Amniotic epithelial cell (primary cell): ENCODE results near the gene FLNB.
A peak's percentile ranks its signal among the peaks of the same experiment; 100 is the strongest.

Source experiments
- DNase-seq: peaks from one replicate; pipeline ENCODE4 v3.0.0-alpha.2; 2010; ENCODE audit warnings: low read depth

The FLNB gene

GRCh38 chr3:58106061-58106460 lies 97.8 kb downstream of the FLNB start:
- no peak for DNase-seq

DNA sequence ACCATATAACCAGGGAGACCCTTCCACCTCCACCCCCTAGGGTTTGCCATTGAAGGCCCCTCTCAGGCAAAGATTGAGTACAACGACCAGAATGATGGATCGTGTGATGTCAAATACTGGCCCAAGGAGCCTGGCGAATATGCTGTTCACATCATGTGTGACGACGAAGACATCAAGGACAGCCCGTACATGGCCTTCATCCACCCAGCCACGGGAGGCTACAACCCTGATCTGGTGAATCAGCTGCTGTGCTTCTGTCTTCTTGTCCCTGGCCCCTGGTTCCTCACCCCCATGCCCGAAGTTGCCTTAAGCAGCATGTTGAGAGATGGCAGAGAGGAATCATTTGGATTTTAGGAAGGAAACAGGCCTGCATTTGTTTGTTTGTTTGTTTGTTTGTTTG lies 98.4 kb downstream of the FLNB start:
- DNase-seq = no peak

DNA sequence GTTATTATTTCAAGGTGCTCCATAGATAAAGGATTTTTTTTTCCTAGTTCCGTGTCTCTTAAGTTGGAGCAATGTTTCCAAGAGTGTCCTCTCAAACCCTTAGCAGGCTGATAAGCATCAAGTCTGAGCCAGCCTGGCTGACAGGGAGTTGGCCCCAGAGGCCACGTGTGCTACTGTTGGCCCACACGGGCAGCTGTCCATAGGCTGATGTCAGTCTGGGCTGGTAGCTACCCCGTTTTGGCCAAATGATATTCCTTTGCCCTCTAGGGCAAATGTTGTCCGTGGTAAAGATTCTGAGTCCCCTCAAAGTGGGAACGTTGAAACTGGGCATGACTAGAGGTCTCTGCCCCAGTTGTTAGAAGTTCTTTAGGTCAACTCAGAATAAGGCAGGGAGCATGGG lies 99.4 kb downstream of the FLNB start:
- no peak for DNase-seq

DNA sequence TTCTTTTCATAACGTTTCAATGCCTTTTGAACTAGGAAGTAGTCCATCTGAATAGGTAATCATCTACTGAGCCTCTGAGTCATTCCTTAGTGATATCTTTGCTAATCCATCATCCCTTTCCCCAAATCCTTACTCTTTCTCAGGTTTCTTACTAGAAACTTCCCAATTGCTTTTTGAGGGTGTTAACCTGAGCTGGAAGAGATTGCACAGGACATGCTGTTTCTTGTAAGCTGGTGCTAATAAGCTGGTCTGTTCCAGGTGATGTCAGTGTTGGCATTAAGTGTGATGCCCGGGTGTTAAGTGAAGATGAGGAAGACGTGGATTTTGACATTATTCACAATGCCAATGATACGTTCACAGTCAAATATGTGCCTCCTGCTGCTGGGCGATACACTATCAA lies 101.5 kb downstream of the FLNB start:
- DNase-seq = no peak

- DNase-seq = no peak
Measured at GRCh38 chr3:58111513-58112184, 103.4 kb downstream of the FLNB start.

DNA sequence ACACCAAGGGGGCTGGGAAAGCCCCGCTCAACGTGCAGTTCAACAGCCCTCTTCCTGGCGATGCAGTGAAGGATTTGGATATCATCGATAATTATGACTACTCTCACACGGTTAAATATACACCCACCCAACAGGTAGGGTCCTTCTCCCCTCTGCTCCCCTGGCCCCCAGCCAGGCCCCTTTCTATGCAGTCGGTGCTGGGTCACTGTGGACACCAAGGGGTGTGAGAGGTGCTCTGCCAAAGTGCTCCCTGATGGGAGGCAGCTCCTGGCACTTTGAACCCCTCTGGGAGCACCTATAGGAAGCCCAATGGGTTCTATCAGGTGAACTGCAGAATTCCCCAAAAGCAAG lies 103.9 kb downstream of the FLNB start:
- no peak for DNase-seq

DNA sequence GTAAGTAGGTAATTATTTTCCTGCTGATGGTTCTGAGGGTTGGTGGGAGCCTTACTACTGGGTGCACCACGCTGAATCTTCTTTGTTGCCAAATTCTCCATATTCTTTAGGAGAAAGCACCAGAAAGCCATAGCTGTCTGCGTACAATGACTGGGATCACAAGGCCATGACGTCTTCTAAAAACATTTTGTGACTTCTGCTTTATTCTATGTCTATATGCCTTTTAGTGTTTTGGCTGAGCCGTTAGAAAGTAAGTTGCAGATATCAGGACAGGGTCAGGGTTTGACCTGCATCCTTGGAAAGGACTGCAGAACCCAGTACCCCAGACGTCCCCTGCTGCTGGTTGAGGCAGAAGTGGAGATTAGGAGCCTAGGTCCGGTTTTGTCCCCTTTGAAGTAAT lies 107.0 kb downstream of the FLNB start:
- DNase-seq = no peak

DNA sequence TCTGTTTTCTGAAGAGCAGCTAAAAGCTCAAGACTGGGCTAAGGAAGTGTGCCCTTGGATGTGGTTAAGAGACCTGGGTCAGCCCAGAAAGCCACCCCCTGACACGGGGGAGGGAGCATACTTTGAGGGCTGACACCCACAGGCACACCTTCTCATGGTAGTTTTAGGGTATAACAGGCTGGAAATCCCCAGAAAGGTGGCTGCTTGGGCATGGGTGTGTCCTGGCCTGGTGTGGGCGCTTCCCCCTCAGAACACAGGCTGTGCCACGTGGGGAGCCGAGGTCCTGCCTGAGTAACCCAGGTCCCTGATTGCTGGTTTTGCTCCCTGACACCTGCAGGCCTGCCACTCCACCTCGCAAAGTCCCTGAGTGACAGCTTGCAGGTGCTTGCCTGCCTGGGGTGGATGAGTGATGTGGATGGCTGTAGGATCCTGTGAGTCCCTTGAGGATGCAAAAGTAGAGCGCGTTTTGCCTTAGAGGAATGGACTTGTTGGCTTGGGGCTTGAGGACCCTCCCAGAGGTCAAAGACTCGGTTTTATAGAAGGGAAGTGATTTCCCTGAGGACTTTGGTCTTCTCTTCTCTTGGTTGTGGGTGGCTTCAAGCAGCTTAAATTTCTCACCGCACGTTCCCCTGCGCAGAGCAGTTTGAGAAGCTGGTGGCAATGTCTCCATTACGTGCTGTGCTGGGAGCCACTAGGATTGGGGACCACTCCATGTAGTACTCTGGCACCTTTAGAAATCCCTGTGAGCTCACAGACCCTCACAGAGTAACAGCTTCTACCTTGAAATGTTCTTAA lies 108.1 kb downstream of the FLNB start:
- DNase-seq = no peak

DNA sequence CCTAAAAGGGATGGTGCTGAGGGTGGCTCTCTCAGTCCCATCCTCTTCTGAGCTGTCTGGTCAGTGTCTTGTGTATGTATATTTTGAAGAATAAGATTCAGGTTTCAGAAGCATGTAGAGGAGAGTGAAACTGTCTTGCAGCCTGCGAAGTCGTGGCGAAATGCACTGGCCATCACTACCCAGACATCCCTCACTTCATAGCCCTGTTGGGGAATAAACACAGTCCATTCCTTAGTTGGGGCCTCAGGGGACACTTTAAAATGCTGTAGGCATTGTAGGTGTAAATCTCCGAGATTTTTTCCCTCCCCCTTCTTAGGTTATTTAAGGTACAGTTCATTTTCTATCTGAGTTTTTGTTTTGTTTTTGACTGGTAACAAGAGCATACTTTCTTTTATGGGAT lies 108.8 kb downstream of the FLNB start:
- no peak for DNase-seq

DNA sequence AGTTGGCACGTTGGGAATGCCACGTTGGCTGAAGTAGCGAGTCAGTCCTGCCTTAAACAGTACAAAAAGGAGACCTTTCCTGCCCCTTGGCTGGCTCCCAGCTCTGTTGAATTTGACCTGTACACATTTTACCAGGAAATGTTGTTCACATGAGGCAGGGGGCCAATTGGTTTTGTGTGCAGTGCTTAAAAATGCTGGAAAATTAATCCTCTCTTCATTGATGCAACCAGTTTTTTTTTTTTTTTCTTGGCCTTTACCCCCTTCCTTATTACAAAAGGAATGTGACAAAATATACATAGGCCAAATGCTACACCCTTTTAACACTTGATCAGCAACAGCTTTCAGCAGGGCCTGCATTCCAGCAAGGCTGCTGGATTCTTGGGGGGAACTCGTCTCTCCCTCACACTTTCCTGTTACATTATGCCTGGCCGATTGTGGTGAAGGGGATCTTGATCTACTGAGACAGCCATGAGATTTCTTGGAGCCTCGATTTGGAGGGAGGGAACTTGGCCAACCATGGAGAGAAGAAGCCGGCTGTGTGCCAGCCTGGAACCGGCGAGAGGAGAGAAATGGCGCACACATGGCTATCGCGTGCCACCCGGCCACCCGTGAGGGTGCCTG lies 109.4 kb downstream of the FLNB start:
- DNase-seq = peak; percentile 20

GRCh38 chr3:58119186-58119585 lies 111.0 kb downstream of the FLNB start:
- DNase-seq = no peak

GRCh38 chr3:58120075-58120812 lies 112.0 kb downstream of the FLNB start:
- no peak for DNase-seq

DNA sequence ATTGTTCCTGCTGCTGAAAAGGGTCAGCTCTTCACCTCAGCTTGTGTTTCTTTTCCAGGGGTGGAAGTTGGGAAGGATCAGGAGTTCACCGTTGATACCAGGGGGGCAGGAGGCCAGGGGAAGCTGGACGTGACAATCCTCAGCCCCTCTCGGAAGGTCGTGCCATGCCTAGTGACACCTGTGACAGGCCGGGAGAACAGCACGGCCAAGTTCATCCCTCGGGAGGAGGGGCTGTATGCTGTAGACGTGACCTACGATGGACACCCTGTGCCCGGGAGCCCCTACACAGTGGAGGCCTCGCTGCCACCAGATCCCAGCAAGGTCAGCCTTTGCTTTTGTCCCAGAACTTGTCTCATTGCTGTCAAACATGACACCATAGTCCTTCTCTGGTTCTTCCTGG lies 113.0 kb downstream of the FLNB start:
- no peak for DNase-seq

- no peak for DNase-seq
Measured at GRCh38 chr3:58122936-58123700, 114.9 kb downstream of the FLNB start.

DNA sequence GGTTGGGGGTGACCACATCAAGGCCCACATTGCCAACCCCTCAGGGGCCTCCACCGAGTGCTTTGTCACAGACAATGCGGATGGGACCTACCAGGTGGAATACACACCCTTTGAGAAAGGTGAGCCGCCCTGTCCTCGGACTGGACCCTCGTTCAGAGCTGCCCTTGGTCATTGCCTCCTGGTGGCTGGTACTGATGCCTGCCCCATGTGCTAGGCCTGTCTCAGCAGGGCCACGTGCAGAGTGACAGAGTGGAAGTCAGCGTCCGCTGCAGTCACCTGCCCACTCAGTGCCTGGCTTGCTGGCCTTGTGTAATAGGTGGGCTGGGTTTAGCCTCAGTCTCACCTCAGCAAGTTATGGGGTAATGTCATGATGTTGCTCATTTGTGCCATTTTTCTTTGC lies 116.2 kb downstream of the FLNB start:
- DNase-seq = no peak

GRCh38 chr3:58129041-58129770 lies 121.0 kb downstream of the FLNB start:
- no peak for DNase-seq

DNA sequence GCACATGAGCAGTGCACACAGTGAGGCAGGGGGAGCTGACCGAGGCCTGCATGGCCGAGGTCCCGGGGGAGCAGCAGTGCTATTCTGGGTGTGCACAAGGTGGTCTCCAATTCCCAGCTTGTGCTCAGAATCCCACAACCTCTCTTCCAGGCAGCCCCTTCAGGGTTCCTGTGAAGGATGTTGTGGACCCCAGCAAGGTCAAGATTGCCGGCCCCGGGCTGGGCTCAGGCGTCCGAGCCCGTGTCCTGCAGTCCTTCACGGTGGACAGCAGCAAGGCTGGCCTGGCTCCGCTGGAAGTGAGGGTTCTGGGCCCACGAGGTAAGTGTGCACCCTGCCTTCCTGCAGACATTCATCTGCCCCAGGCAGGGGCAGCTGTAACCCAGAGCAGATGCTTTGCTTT lies 122.4 kb downstream of the FLNB start:
- DNase-seq = no peak

DNA sequence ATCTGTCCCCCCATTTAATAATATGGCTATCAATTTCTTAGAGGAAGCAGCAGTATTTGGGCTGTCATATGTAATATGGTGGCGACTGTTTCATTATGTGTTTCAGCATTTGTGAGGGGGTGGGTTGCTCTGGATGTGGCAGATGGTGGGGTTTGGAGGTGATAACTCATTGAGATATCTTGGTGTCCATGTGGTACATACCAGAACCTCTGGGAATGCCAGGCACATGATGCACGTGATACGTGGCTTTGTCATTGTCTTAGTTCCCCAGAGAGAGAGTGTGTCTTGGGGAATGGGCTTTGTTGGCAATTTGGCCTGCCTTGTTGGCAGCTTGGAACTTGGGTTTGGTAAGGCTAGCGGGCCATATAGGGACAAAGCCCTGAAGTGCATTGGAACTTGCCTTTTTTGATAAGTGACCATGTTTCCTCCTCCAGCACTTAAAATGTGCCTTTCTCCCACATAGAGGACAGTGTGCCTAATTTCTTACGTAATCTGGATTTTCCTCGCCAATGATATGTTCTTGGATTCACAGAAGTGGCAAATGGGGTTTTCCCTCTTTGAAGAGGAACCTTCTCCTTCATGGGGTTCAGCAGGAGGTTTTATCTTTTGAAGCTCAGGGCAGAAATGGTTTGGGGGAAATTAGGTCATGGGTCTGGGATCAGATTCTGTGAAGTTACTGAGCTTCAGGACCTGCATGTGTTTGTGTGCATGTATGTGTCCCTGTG lies 123.0 kb downstream of the FLNB start:
- peak; percentile 16 for DNase-seq

DNA sequence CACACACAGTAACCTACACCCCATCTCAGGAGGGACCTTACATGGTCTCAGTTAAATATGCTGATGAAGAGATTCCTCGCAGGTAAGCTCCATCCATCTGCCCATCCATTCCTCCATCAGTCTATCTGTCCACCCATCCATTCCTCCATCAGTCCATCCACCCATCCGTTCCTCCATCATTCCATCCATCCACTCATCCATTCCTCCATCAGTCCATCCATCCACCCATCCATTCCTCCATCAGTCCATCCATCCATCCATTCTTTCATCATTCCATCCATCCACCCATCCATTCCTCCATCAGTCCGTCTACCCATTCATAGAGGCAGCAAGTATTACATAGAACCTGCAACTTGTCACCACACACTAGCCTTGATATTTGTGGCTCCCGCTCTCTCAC lies 124.6 kb downstream of the FLNB start:
- no peak for DNase-seq

GRCh38 chr3:58134468-58134867 lies 126.2 kb downstream of the FLNB start:
- DNase-seq = no peak
